Hepatocyte (in vitro differentiated cells): Measurements from ENCODE around the gene TUBB2B.

Experiments
- CTCF ChIP-seq: fragments of 200-600 bp; sonication (generic); IDR thresholded peaks from 2 replicates; pipeline ENCODE4 v1.5.1; 2016; ENCODE audit warnings: antibody characterized with exemption, mild to moderate bottlenecking; ENCODE audit not compliant: poor library complexity
- EZH2 ChIP-seq: fragments of 200-600 bp; sonication (generic); IDR thresholded peaks from 2 replicates; pipeline ENCODE4 v1.6.1; 2016; ENCODE audit warnings: antibody characterized with exemption, mild to moderate bottlenecking, borderline replicate concordance
- EZH2phosphoT487 ChIP-seq: fragments of 200-600 bp; sonication (generic); IDR thresholded peaks from one replicate; pipeline ENCODE4 v1.6.1; 2018; ENCODE audit warnings: antibody characterized with exemption, mild to moderate bottlenecking, low read depth, moderate library complexity; ENCODE audit not compliant: unreplicated experiment, severe bottlenecking

- TF ChIP-seq CTCF (no peak), EZH2 (no peak), EZH2phosphoT487 (no peak)
Observed at GRCh38 chr6:3175715-3176402, 51.6 kb downstream of the TUBB2B start.
